ENCODE results near the gene DNAH8.

The DNAH8 gene

GRCh38 chr6:38702558-38703397 is 12.3 kb upstream of the DNAH8 start, which contains the start of gene GLO1:
GLO1 (minus strand) TSS chr6:38703145; CDS start chr6:38703054, 91 bp downstream.
- FAIRE-seq, result peak; percentile 99
- peak; percentile 95 for DNase-seq (ENCODE audit: insufficient read length)
- TF ChIP-seq POLR2AphosphoS5 (IDR thresholded peaks at IDR 0.05; ENCODE audit: low read depth, low read length) (peak; percentile 98), TAF1 (IDR thresholded peaks at IDR 0.05; ENCODE audit: borderline replicate concordance, low read depth, low read length) (peak; percentile 90), POLR2A (IDR thresholded peaks at IDR 0.05; ENCODE audit: low read depth, low read length) (peak; percentile 98)

- no peak for FAIRE-seq
Observed at GRCh38 chr6:38703949-38704590, 11.0 kb upstream of the DNAH8 start.

GRCh38 chr6:38705924-38706323 is 9.2 kb upstream of the DNAH8 start:
- DNase-seq (ENCODE audit: insufficient read length) (no peak), FAIRE-seq (no peak)
- TF ChIP-seq TAF1 (IDR thresholded peaks at IDR 0.05; ENCODE audit: borderline replicate concordance, low read depth, low read length), result no peak
- no peak for TF ChIP-seq POLR2A (IDR thresholded peaks at IDR 0.05; ENCODE audit: low read depth, low read length)

More at GRCh38 chr6:38703949-38704590, 11.0 kb upstream of the DNAH8 start:
- no peak for DNase-seq (ENCODE audit: insufficient read length)
- TF ChIP-seq POLR2AphosphoS5 (IDR thresholded peaks at IDR 0.05; ENCODE audit: low read depth, low read length) (no peak), POLR2A (IDR thresholded peaks at IDR 0.05; ENCODE audit: low read depth, low read length) (no peak), TAF1 (IDR thresholded peaks at IDR 0.05; ENCODE audit: borderline replicate concordance, low read depth, low read length) (no peak)

- DNase-seq (ENCODE audit: insufficient read length), result no peak
- TF ChIP-seq POLR2AphosphoS5 (IDR thresholded peaks at IDR 0.05; ENCODE audit: low read depth, low read length) (no peak), TAF1 (IDR thresholded peaks at IDR 0.05; ENCODE audit: borderline replicate concordance, low read depth, low read length) (no peak), POLR2A (IDR thresholded peaks at IDR 0.05; ENCODE audit: low read depth, low read length) (no peak)
- no peak for FAIRE-seq
Observed at GRCh38 chr6:38708496-38708895, 6.6 kb upstream of the DNAH8 start.

GRCh38 chr6:38713812-38714211 is 1.3 kb upstream of the DNAH8 start:
- no peak for TF ChIP-seq TAF1 (IDR thresholded peaks at IDR 0.05; ENCODE audit: borderline replicate concordance, low read depth, low read length)
- TF ChIP-seq POLR2AphosphoS5 (IDR thresholded peaks at IDR 0.05; ENCODE audit: low read depth, low read length), result no peak
- TF ChIP-seq POLR2A (IDR thresholded peaks at IDR 0.05; ENCODE audit: low read depth, low read length), result no peak
- DNase-seq (ENCODE audit: insufficient read length) (no peak), FAIRE-seq (peak; percentile 84)

GRCh38 chr6:38714239-38715015 is 684 bp upstream of the DNAH8 start:
- FAIRE-seq (peak; percentile 21), DNase-seq (ENCODE audit: insufficient read length) (no peak)
- TF ChIP-seq TAF1 (IDR thresholded peaks at IDR 0.05; ENCODE audit: borderline replicate concordance, low read depth, low read length) (no peak), POLR2A (IDR thresholded peaks at IDR 0.05; ENCODE audit: low read depth, low read length) (no peak), POLR2AphosphoS5 (IDR thresholded peaks at IDR 0.05; ENCODE audit: low read depth, low read length) (no peak)

- DNase-seq (ENCODE audit: insufficient read length) (no peak), FAIRE-seq (no peak)
- TF ChIP-seq TAF1 (IDR thresholded peaks at IDR 0.05; ENCODE audit: borderline replicate concordance, low read depth, low read length), result no peak
- no peak for TF ChIP-seq POLR2AphosphoS5 (IDR thresholded peaks at IDR 0.05; ENCODE audit: low read depth, low read length)
- no peak for TF ChIP-seq POLR2A (IDR thresholded peaks at IDR 0.05; ENCODE audit: low read depth, low read length)
Observed at GRCh38 chr6:38716825-38717224, 1.7 kb downstream of the DNAH8 start.

GRCh38 chr6:38719358-38719757 is 4.2 kb downstream of the DNAH8 start:
- DNase-seq (ENCODE audit: insufficient read length) (no peak), FAIRE-seq (no peak)
- TF ChIP-seq POLR2A (IDR thresholded peaks at IDR 0.05; ENCODE audit: low read depth, low read length) (no peak), POLR2AphosphoS5 (IDR thresholded peaks at IDR 0.05; ENCODE audit: low read depth, low read length) (no peak), TAF1 (IDR thresholded peaks at IDR 0.05; ENCODE audit: borderline replicate concordance, low read depth, low read length) (no peak)

- no peak for TF ChIP-seq POLR2A (IDR thresholded peaks at IDR 0.05; ENCODE audit: low read depth, low read length)
- TF ChIP-seq POLR2AphosphoS5 (IDR thresholded peaks at IDR 0.05; ENCODE audit: low read depth, low read length), result no peak
- no peak for FAIRE-seq
- no peak for DNase-seq (ENCODE audit: insufficient read length)
Observed at GRCh38 chr6:38720295-38720694, 5.2 kb downstream of the DNAH8 start.

GRCh38 chr6:38722038-38722437 is 6.9 kb downstream of the DNAH8 start:
- no peak for DNase-seq (ENCODE audit: insufficient read length)
- FAIRE-seq, result no peak
- TF ChIP-seq POLR2AphosphoS5 (IDR thresholded peaks at IDR 0.05; ENCODE audit: low read depth, low read length) (no peak), TAF1 (IDR thresholded peaks at IDR 0.05; ENCODE audit: borderline replicate concordance, low read depth, low read length) (no peak)

GRCh38 chr6:38722727-38723334 is 7.7 kb downstream of the DNAH8 start:
- DNase-seq (ENCODE audit: insufficient read length), result no peak
- no peak for FAIRE-seq
- TF ChIP-seq TAF1 (IDR thresholded peaks at IDR 0.05; ENCODE audit: borderline replicate concordance, low read depth, low read length), result no peak
- no peak for TF ChIP-seq POLR2AphosphoS5 (IDR thresholded peaks at IDR 0.05; ENCODE audit: low read depth, low read length)
- no peak for TF ChIP-seq POLR2A (IDR thresholded peaks at IDR 0.05; ENCODE audit: low read depth, low read length)

All from GM12892 (cell line).